ENCODE measurements around the gene SIGLEC6.
A peak's percentile ranks its signal among the peaks of the same experiment; 100 is the strongest.

Gene SIGLEC6

GRCh38 chr19:51531349-51532315 is at the start of gene SIGLEC6:
Gene SIGLEC6, minus strand, starts transcription at chr19:51531670. Its CDS starts 22 bp downstream, at chr19:51531648.
- DNase-seq = peak in 29 of 58 donors; percentile 1 to 47 (median 12)

DNA sequence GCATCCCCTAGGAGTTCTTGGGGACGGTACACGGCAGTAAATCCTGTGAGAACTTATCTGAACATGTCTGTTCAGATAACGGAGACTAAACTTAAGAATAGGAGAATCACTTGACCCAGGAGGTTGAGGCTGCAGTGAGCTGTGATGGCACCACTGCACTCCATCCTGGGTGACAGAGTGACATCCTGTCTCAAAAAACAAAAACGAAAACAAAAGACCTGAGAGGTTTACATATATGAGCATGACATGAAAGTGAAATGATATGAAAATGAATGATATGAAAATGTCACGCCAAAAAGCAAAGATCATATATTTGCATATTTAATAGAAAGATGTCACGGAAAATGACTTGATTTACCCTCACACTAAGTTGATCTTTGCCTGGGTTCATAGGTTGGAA is 45.4 kb upstream of the SIGLEC6 start:
- no peak for DNase-seq

DNA sequence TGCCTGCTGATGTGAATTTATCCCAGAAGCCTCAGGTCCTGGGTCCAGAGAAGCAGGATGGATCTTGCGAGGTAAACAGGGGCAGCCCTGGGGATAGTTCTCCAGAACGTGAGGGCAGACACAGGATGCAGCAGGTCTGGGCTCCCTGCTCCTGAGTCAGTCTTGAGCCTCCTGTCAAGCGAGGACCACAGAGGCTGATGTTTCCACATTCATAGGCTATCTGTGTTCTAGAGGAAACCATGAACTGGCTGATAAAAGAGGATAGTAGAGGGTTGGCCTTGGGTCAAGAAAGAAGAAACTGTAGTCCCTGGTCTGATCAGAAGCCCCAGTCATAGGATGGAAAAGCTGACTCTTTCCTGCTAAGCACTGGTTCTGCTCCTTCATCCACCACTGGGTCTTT is 41.9 kb upstream of the SIGLEC6 start:
- DNase-seq = no peak

DNA sequence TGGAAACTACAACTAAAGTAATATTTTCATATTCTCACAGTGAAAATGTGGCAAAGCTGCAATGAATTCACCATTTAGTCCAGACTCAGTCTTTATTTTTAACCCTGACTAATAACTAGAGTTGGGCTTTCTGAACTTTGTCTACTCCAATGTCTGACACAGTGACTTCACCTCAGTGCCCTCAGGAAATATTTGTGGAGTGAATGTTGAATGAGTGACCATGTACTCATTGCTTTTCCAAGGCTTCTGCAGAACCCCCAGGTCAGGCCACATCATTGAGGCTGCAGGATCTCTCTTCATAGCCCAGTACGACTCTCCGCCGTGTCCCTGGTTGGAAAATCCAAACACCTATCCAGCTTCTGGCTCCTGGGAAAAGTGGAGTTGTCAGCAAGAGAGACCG is 41.4 kb upstream of the SIGLEC6 start:
- no peak for DNase-seq

GRCh38 chr19:51572410-51572809 is 40.9 kb upstream of the SIGLEC6 start:
- no peak for DNase-seq

- no peak for DNase-seq
These were observed 40.1 kb upstream of the SIGLEC6 start for GRCh38 chr19:51571599-51571998.

GRCh38 chr19:51570962-51571575 is 39.6 kb upstream of the SIGLEC6 start, which contains the start of gene ZNF175:
Gene ZNF175, plus strand, starts transcription at chr19:51571283. Its CDS starts 2,047 bp downstream, at chr19:51573330.
- DNase-seq = peak; percentile 59 to 97 (median 91)

DNA sequence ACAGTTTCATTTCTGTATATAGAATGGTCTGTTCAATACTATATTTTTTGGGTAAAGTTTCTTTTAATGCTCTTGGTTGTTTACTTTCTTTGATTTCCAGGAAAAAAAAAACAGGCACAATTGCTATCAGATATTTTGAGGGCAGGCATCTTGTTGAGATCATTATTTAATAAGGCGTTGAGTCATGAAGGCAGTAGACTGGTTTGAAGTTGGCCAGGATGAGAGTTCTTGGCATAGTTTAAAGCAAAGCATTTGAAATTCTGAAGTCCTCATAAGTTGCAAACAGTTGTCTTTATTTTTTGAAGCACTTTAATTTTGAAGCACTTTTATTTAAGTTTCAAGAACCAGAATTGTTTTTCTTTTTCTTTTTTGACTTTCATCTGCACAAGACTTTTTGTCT is 37.0 kb upstream of the SIGLEC6 start:
- no peak for DNase-seq

- no peak for DNase-seq
These were observed 36.1 kb upstream of the SIGLEC6 start for GRCh38 chr19:51567583-51567982.

DNA sequence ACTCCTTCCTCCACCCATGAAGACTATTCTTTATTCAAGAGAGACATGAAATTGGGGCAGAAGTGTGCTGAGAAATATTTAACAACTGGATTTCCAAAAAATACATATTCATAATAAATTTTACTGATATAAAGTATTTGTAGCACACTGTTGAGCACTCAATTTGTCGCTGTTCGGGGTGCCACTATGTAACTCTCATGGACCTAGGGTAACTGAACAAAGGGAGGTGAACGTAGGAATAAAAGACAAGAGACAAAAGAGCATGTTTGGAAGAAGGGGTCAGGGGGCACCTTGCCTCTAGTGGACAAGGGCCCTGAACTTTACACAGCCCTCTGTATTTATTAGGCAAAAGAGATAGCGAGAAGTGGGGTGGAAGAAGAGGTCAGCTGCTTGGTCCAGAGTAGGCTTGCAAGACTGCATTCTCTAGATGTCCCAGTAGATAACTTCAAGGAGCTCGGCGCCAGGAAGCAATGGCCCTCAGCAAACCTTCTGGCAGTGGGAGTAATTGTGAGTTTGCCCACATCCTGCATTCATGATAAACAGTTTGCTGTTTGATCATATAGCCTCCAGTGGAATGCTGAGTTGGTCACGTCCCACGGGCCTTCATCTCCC is 35.1 kb upstream of the SIGLEC6 start:
- DNase-seq = no peak

- DNase-seq = no peak
These were observed 34.1 kb upstream of the SIGLEC6 start for GRCh38 chr19:51565583-51565982.

DNA sequence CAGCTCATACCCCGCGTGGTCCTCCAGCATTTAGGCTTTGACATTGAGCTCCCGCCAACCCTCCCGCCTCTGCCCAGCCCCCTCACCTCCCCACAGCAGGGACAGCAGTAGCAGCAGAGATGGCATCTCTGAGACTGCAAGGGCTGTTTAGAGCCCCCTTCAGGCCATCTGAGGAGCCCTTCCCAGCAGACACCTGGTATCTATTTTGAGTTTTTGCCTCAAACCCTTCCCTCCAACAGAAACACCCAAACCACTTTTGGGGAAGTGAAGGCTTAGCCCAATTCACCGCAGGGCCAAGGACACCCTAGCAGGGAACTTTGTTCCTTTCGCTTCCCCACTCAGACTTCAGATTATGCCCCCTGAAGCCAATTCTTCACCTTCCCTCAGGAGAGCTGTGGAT is 33.3 kb upstream of the SIGLEC6 start:
- no peak for DNase-seq

GRCh38 chr19:51560339-51560738 is 28.9 kb upstream of the SIGLEC6 start:
- DNase-seq = no peak

- no peak for DNase-seq
These were observed 27.8 kb upstream of the SIGLEC6 start for GRCh38 chr19:51559240-51559639.

- peak in 35 of 58 donors; percentile 0 to 45 (median 13) for DNase-seq
These were observed 21.7 kb upstream of the SIGLEC6 start for GRCh38 chr19:51552996-51553725.

DNA sequence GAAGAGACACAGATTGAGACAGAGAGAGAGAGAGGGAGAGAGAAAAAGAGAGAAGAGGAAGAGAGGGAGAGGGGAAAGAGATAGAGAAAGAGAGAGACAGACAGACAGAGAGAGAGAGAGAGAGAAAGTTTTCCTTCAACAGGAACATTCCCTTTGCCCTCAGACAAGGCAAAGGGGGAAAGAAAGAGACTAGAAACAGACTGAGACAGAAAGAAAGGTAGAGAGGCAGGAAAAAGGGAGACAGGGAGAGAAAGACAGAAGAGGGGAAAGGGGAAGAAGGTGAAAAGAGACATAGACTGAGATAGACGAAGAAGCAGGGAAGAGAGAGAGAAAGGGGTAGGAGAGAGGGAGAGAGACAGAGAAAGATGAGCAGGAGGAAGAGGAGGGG is 21.1 kb upstream of the SIGLEC6 start:
- DNase-seq = no peak

DNA sequence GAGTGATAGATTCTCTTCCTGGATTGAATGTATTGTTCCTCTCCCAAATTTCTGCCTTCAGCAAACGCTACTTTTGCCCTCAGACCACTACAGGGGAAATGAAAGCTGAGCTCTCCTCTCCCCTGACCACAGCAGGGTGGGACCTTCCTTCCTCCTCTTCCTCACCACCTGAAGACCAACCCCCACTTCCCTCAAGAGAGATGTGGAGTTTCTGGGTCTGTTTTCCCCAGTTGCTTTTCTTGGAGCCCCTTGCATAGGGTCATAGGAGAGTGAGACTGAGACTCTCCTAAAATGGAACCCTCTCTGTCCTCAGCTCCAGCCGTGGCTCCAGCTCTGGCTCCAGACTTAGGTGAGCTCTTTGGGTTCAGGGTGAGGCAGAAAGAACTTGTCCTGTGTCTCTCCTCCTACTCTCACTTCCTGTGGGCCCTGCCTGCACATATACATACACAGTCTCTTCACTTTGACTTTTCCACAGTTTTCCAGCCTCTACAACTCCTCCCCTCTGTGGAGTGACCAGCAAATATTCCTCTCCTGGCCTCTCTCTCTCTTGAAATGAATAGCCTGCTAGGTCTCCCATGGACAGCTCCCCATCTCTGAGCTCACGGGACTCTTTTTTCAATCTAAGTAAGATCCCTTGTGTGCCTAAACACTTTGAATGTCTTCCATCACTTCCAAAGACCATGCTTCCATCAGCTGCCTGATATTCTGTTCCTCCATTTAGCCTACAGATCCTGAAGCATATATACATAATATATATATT is 20.4 kb upstream of the SIGLEC6 start:
- DNase-seq = no peak

GRCh38 chr19:51550848-51551672 is 19.6 kb upstream of the SIGLEC6 start:
- no peak for DNase-seq

DNA sequence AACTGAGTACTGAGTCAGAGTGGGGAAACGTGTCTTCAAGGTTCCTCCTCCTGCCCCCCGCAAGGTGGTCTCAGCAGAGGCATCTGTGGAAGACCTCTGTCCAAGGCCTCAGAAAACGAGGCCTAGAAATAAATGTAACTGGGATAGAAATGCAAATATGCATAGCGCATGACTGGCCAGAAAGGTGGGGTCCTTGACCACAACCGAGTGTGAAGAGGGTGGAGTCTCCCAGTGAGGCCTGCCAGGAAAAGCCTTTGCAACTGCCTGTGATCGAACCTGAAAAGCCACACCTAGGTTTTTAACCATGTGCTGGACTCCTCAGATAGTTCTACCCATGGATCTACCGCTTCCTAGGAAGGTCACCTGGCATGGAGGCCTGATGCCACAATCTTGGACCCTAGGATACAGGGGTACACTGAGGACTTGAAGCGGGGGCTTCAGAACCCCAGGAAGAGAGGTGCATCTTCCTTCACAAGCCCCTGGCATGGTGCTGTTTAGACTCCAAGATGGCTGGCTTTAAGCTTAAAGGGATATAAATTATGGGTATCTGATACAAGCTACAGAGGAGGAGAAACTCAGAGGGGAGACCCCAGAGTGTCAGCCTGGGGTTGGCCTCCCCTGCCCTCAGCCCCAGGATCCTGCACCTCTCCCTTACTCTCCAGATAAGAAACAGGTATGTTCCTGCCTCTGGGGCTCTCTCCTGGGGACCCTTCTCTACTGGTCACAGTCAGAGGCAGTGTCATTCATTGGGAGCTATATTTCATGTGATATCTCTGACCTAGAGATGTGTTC is 18.3 kb upstream of the SIGLEC6 start:
- no peak for DNase-seq

Measured in anterior cingulate cortex (tissue), 58 donors.